MG63 (cell line): ENCODE data around the gene IL31RA. TPM values are rescaled to one million over a fixed set of nuclear protein-coding genes. Genes with fewer than 3 reads are reported as not detected.
"Not testable (repeated sequence)": the region's sequence is repeated elsewhere in the genome, so short reads cannot be mapped to it uniquely, and the experiment has no call there.

Experiments used
- DNase-seq: peaks from one replicate; pipeline ENCODE4 v3.0.0-alpha.2; 2020
- H3K27me3 ChIP-seq: fragments of 250-450 bp; sonication (Bioruptor Pico); 2 replicates; pipeline ENCODE4 v1.5.1; 2020; ENCODE audit warnings: mild to moderate bottlenecking, moderate library complexity
- H3K36me3 ChIP-seq: fragments of 250-450 bp; sonication (Bioruptor Pico); 2 replicates; pipeline ENCODE4 v1.5.1; 2020; ENCODE audit warnings: mild to moderate bottlenecking, moderate library complexity
- H3K4me3 ChIP-seq: fragments of 250-450 bp; sonication (Bioruptor Pico); 2 replicates; pipeline ENCODE4 v1.5.1; 2020; ENCODE audit warnings: mild to moderate bottlenecking, moderate library complexity
- H3K9me3 ChIP-seq: fragments of 250-450 bp; sonication (Bioruptor Pico); 2 replicates; pipeline ENCODE4 v1.5.1; 2020; ENCODE audit warnings: mild to moderate bottlenecking, moderate library complexity
- total RNA-seq: library from RNA; depleted of rRNA; stranded (reverse); fragments of >200 nt; shearing (Covaris generic); gene quantifications from 2 replicates; pipeline ENCODE4 v1.2.3, GENCODE V29; 2014; ENCODE audit warnings: low replicate concordance; rRNA removed

Gene IL31RA
- total RNA-seq: 0.63 TPM in 1 of 2 replicates, not detected in the other

DNA sequence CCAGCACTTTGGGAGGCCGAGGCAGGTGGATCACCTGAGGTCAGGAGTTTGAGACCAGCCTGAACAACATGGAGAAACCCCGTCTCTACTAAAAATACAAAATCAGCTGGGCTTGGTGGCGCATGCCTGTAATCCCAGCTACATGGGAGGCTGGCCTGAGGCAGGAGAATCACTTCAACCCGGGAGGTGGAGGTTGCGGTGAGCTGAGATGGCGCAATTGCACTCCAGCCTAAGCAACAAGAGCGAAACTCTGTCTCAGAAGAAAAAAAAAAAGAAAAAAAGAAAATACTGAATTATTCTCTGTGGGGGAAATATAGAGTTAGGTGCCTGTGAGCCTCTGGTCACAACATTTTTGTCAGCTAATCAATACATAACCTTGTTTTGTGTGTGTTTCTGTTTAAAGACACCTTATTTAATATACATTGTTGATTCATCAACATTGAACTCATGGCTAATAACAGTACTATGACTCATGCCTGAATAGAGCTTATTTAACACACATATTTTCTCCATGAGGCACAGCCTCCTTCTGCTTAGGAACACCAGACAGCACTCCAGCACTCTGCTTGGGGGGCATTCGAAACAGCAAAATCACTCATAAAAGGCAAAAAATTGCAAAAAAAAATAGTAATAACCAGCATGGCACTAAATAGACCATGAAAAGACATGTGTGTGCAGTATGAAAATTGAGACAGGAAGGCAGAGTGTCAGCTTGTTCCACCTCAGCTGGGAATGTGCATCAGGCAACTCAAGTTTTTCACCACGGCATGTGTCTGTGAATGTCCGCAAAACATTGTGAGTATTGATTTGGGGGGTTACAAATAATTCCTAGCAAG lies at the start of gene IL31RA:
Gene IL31RA (plus strand): TSS at position 519 of the 836 bp plus-strand sequence. CDS start 214 bp downstream, at position 733.
- Histone ChIP-seq H3K9me3 (peaks cover under 1% of the 10 kb centered on the region; the same call in 1 of the 2 replicates), H3K27me3 (no peaks in the 10 kb centered on the region), H3K36me3 (no peaks in the 10 kb centered on the region), H3K4me3 (no peak within 1 kb of the TSS)
- DNase-seq: peak; percentile 32

DNA sequence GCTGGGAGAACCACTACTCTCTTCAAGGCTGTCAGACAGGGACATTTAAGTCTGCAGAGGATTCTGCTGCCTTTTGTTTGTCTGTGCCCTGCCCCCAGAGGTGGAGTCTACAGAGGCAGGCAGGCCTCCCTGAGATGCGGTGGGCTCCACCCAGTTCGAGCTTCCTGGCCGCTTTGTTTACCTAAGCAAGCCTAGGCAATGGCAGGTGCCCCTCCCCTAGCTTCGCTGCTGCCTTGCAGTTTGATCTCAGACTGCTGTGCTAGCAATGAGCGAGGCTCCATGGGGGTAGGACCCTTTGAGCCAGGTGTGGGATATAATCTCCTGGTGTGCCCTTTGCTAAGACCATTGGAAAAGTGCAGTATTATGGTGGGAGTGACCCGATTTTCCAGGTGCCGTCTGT lies 42.3 kb upstream of the IL31RA start:
- H3K9me3 ChIP-seq, H3K36me3 ChIP-seq, H3K4me3 ChIP-seq, H3K27me3 ChIP-seq, DNase-seq: not testable (repeated sequence)

DNA sequence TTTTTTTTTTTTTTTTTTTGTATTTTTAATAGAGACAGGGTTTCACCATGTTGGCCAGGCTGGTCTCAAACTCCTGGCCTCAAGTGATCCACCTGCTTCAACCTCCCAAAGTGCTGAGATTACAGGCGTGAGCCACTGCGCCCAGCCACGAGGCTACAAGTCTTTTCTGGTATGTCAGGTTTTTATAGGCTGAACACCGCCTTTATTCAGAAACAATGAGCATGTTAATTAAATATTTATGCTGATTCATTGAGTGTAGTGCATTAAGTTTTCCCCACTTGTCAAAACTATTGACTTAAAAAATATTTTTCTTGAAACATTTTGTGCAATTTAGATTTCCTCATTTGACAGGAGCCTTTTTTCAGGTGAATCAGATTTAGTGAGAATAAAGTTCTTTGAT lies 35.2 kb upstream of the IL31RA start:
- DNase-seq: not testable (repeated sequence)

DNA sequence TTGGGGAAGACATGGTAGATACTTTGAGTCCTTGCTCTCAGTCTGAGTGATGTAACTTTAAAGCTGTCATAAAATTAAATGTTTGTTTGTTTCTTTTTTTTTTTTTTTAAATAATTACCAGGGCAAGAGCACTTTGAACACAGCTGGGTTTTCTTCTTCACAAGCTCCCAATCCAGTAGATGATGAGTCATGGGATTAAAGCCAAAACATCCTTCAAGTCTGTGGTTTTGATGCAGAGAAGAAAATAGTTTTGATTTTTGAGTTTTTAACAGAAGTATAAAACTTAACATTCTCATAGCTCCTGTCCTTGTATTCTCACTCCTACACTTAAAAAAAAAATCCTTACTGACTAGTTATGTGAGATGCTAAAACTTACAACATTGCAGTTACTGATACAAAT lies 34.8 kb upstream of the IL31RA start:
- Histone ChIP-seq H3K4me3 (no peak overlapping the region), H3K36me3 (no peaks in the 10 kb centered on the region), H3K9me3 (no peaks in the 10 kb centered on the region), H3K27me3 (no peaks in the 10 kb centered on the region)
- no peak for DNase-seq

More for the DNA sequence above, 35.2 kb upstream of the IL31RA start:
- H3K27me3 ChIP-seq, H3K36me3 ChIP-seq, H3K9me3 ChIP-seq, H3K4me3 ChIP-seq: not testable (repeated sequence)

DNA sequence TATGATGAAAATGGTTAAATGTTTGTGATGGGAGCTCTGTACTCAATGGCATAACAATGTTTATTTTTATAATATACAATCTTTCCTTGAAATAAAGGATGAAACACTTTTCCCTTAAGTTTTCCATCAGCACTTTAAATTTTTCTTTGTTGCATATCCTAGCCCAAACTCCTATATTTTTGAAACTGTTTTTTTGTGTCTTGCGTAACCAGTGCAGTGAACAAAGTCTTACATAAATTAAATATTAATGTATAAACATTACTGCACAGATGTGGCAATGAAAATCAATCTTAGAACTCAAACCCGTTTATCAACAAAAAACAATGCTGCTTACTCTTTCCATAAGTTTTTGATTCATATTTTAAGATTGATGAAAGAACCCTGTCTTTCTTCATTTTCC lies 34.1 kb upstream of the IL31RA start:
- no peaks in the 10 kb centered on the region for H3K36me3 ChIP-seq
- H3K9me3 ChIP-seq: no peaks in the 10 kb centered on the region
- no peaks in the 10 kb centered on the region for H3K27me3 ChIP-seq
- no peak for DNase-seq
- H3K4me3 ChIP-seq: no peak overlapping the region

DNA sequence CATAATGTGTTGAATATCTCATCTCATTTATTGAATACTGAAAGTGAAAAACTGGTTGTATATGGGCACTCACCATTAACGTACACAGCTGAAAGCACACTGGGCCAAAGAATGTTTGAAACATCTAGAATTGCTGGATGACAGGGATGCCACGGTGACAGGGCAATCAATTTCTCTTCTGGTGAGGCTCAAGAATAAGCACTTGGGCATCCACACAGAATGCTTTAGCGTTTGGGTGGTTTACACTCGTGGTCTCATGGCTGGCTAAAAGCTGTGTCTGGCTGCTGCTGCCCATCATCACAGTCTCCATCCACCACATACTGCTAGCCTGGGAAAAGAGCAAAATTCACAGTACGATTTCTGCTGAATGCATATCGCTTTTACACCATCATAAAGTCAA lies 30.7 kb upstream of the IL31RA start:
- Histone ChIP-seq H3K9me3 (no peaks in the 10 kb centered on the region), H3K36me3 (no peaks in the 10 kb centered on the region), H3K4me3 (no peak overlapping the region), H3K27me3 (no peaks in the 10 kb centered on the region)
- no peak for DNase-seq

DNA sequence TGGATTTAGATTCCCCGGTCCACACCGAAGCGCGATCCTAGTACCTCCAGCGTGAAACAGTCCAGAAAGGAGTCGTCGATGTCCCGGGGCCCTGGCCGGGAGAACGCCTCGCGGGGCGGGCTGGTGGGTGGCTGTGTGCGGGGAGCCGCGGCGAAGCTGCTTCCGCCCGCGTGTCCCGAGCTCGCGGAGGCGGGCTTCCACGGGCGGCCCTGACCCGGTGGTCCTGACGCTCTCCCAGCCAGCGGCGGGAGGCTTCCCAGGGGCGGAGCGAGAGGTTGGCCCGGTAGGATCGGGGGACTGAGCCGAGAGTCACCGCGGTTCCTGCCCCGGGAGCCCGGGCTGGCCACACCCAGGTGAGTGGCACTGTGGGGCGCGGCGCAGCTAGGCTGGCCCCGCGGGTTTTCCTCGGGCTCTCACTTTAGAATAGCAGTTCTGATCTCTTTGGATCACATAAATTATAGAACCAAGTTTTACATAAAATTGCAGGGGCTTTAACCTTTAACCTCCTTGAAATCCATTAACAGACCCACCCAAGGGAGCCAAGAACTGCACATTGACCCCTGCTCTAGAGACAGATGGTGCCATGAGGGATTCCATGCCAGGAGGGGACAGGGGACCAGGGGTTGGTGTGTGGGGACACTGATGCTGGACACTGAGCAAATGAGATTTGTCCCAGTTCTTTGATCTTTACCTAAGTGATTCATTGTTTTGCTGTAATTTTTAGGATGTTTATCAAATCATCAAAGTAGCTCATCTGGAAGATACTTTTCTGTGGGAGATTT lies 29.2 kb upstream of the IL31RA start:
- H3K4me3 ChIP-seq: peak overlapping the region; percentile 35
- peak; percentile 16 for DNase-seq
- no peaks in the 10 kb centered on the region for H3K9me3 ChIP-seq
- H3K36me3 ChIP-seq: no peaks in the 10 kb centered on the region
- no peaks in the 10 kb centered on the region for H3K27me3 ChIP-seq

DNA sequence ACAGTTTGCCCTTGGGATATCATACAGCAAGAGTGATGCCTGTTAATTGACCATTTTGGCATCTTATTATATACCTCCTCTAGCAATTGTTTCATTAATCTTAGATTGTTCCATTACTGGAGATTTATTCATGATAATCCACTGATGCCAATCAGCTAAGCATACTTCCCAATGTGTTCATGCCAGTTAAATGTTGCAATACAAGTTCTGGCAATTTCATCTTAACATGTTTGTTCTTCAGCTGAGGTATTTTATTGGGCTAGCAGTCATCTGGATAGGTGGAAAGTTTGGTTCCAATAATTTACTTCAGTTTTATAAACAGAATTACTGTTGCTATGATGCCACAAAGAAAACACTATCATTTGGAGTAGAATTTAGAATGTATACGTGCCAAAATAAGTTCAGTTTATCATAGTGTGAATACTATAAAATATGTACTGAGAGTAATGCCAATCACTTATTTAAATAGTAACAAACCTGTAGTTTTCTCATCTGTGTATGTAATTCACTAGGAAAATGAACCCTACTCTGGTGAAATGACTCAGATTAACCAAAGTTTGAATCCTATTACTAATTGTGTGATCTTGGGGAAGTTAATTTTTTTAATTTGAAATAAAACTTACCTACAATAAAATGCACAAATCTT lies 27.9 kb upstream of the IL31RA start:
- H3K9me3 ChIP-seq: no peaks in the 10 kb centered on the region

DNA sequence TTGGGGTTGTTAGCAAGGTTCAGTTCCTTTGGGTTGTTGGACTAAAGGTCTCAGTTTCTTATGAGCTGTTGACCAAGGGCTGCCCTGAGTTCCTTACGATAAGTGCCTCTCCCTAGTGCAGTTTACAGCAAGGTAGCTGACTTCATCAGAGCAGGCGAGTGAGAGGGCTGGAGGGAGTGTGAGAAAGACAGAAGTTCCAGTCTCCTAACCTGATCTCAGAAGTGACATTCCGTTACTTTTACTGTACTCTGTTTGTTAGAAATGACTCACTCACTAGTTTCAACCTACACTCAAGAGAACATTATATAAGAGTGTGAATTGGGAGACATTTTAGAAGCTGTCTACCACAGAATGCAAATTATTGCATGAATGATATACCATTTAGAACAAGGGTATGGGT lies 21.2 kb upstream of the IL31RA start:
- Histone ChIP-seq H3K9me3 (no peaks in the 10 kb centered on the region), H3K4me3 (no peak overlapping the region)
- no peak for DNase-seq

More for the DNA sequence above, 27.9 kb upstream of the IL31RA start:
- H3K27me3 ChIP-seq: no peaks in the 10 kb centered on the region
- no peak overlapping the region for H3K4me3 ChIP-seq
- no peak for DNase-seq
- no peaks in the 10 kb centered on the region for H3K36me3 ChIP-seq

DNA sequence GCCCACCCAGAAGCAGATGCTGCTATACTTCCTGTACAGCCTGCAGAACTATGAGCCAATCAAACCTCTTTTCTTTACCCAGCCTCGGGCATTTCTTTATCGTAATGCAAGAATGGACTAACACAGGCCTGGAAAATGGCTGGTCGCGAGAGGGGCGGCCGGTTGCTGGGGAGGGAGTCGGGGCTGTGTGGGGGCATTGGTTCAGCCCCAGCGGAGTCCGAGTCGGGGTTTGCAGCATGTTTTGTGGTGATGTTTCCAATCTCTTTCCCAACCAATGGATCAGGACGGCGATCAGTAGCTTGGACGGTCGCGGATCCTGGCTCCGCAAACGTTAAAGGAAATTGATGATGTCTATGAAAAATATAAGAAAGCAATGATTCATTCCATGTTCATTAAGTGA lies 18.7 kb upstream of the IL31RA start:
- Histone ChIP-seq H3K4me3 (no peak overlapping the region), H3K27me3 (no peaks in the 10 kb centered on the region), H3K9me3 (no peaks in the 10 kb centered on the region), H3K36me3 (no peaks in the 10 kb centered on the region)
- DNase-seq: no peak

More for the DNA sequence above, 21.2 kb upstream of the IL31RA start:
- no peaks in the 10 kb centered on the region for H3K36me3 ChIP-seq
- H3K27me3 ChIP-seq: no peaks in the 10 kb centered on the region

DNA sequence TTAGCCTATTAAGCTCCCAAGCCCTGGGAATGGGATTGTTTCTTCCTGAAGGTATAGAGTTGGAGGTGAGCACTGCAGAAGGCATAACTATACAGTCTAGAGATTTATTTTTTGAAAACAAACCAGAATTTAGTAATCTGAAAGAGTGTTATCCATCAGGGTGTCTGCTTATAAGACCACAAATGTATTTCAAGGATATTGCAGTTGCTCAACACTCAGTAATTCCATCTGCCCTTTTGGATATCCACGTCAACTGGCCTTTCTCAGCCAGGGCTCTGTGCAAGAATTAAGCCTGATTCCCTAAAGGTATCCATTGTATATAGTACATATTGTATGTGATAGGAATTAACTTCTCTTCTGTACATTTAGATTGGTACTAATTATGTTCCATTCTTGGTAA lies 15.0 kb upstream of the IL31RA start:
- DNase-seq: no peak
- H3K9me3 ChIP-seq: no peaks in the 10 kb centered on the region
- no peak overlapping the region for H3K4me3 ChIP-seq
- H3K36me3 ChIP-seq: no peaks in the 10 kb centered on the region
- H3K27me3 ChIP-seq: no peaks in the 10 kb centered on the region

DNA sequence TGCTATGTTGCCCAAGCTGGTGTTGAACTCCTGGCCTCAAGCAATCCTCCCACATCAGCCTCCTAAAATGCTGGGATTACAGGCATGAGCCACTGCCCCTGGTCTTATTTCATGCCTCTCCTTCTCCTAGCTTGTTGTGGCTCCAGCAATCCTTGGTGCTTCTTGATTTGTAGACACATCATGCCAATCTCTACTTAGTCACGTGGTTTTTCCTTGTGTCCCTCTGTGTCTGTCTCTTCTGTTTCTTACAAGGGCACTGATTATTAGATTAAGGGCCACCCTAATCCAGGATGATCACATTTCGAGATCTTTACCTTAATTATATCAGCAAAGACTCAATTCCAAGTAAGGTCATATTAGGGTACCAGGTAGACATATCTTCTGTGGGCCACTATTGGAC lies 9.2 kb upstream of the IL31RA start:
- DNase-seq: no peak
- H3K27me3 ChIP-seq: no peaks in the 10 kb centered on the region; the same call in 1 of the 2 replicates
- H3K36me3 ChIP-seq: no peaks in the 10 kb centered on the region
- peaks cover 4% of the 10 kb centered on the region for H3K9me3 ChIP-seq
- no peak overlapping the region for H3K4me3 ChIP-seq

DNA sequence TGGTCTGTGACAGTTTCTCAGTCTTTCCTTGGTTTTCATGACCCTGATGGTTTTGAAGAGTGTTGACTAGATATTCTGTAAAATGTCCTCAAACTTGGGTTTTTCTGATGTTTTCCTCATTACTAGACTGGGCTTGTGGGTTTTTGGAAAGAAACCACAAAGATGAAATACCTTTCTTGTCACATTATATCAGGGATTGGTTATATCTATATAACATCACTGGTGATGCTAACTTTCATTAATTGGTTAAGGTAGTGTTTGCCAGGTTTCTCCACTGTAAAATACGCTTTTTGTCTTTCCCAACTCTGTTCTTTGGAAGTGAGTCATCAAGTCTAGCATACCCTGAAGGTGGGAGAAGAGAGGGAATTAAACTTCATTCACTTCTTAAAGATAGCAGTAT lies 3.3 kb upstream of the IL31RA start:
- no peak overlapping the region for H3K4me3 ChIP-seq
- peaks cover 4% of the 10 kb centered on the region for H3K9me3 ChIP-seq
- H3K27me3 ChIP-seq: no peaks in the 10 kb centered on the region; the same call in 1 of the 2 replicates
- H3K36me3 ChIP-seq: no peaks in the 10 kb centered on the region
- no peak for DNase-seq

DNA sequence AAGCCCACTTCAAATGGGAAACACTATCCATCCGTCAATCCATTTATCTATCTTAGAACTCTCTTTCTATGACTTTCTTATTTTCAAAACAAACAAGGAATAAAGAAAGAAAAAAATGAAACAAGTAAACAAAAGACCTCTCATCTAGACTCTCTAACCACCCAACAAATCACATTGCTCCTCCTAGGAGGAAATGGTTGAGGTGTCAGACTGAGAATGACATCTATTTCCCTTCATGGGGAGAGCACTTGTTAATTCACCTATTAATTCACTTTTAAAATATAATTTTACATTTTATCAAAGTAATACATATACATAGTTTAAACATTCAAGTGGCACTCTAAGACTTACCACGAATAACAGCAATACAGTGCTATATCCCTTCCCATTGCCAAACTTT lies 2.4 kb upstream of the IL31RA start:
- Histone ChIP-seq H3K9me3 (peaks cover 4% of the 10 kb centered on the region), H3K27me3 (no peaks in the 10 kb centered on the region; the same call in 1 of the 2 replicates), H3K36me3 (no peaks in the 10 kb centered on the region), H3K4me3 (no peak overlapping the region)
- DNase-seq: no peak

DNA sequence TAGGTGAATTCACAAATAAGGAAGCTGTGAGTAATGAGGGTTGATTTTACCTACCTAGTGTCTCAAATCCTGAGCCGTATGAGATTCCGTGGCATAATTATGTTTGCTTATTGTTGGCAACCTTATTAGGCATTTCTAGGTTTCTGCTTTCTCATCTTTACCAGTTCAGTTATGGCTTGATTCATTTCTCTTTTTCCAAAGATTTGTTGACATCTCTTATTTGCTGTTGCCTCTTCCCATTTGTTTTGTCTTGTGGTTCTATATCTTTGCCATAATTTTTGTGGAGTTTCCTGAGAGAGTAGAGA lies 470 bp downstream of the IL31RA start:
- DNase-seq: no peak
- Histone ChIP-seq H3K4me3 (no peak overlapping the region), H3K9me3 (no peaks in the 10 kb centered on the region), H3K27me3 (no peaks in the 10 kb centered on the region), H3K36me3 (no peaks in the 10 kb centered on the region)

DNA sequence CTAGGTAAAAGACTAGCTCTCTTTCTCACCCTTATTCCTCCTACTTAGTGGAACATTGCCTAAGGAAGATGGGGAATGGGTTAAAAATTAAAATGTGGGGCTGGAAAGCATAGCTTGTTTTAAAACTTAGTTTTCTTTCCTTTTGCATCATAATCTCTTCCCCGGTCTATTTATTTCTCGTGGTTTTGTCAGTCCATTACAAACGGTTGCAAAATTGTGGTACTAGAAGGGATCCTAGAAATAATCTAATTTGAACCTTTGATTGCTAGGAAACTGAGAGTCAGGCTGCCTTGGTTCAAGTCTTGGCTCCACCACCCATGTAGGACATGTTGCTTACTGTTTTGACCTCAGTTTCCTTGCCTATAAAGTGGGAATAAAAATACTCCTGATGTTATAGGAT lies 1.3 kb downstream of the IL31RA start:
- no peaks in the 10 kb centered on the region for H3K36me3 ChIP-seq
- H3K9me3 ChIP-seq: no peaks in the 10 kb centered on the region
- no peaks in the 10 kb centered on the region for H3K27me3 ChIP-seq
- no peak for DNase-seq
- H3K4me3 ChIP-seq: no peak overlapping the region

DNA sequence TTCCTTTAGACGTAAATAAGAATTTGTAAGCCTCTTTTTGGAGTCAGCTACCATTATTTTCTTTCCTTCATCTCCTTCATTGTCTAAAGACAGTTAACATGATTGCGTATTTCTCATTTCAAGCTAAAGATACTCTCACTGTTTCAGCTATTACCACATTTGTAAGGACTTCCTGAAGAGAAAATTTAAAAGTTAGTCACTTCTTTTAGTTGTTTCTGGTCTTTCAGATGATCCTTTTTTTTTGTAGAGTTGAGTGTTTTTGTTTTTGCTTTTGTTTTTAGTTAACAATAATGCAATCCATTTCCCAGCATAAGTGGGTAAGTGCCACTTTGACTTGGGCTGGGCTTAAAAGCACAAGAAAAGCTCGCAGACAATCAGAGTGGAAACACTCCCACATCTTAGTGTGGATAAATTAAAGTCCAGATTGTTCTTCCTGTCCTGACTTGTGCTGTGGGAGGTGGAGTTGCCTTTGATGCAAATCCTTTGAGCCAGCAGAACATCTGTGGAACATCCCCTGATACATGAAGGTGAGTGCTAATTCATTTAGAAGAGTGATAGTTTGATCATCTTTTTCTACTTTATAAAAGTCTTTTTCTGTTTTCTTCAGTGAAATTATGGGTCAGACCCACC lies 2.0 kb downstream of the IL31RA start:
- no peak overlapping the region for H3K4me3 ChIP-seq
- no peaks in the 10 kb centered on the region for H3K27me3 ChIP-seq
- no peaks in the 10 kb centered on the region for H3K36me3 ChIP-seq
- no peak for DNase-seq
- no peaks in the 10 kb centered on the region for H3K9me3 ChIP-seq
